ENCODE data around the gene ZBTB8A.
"Not testable (repeated sequence)": the region's sequence is repeated elsewhere in the genome, so short reads cannot be mapped to it uniquely, and the experiment has no call there.

ZBTB8A gene

DNA sequence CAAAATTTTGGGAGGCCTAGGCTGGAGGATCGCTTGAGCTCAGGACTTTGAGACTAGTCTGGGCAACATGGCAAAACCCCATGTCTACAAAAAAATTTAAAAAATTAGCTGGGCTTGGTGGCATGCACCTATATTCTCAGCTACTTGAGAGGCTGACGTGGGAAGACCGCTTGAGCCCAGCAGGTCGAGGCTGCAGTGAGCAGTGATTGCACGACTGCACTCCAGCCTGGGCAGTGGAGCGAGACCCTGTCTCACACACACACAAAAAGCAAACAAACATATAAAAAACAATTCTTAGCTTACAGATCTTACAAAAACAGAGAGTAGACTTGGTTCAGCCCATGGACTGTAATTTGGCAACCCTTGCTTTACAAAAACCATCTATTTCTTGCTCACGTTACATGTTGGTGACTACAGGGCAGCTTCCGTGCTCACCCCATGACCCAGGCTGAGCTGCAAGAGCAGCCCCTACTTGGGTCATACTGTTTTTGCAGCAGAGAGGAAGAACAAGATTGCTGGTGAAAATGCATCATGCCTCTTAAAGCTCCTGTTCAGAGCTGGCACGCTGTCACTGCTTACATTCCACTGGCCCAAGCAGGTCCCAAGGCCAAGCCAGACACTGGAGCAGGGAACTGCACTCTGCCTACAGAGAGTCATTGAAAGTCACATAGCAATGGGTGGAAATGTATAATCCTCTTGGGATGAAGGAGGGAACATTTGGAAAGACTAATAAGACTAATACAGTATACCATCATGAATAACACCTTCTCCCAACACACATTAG lies 13.4 kb upstream of the ZBTB8A start:
- Histone ChIP-seq H3K9ac (ENCODE audit: insufficient read length) (no peak overlapping the region), H3K36me3 (ENCODE audit: insufficient read depth, low read length) (no peaks in the 10 kb centered on the region), H3K27ac (no peak overlapping the region), H3K9me3 (ENCODE audit: low read depth, low read length) (no peaks in the 10 kb centered on the region), H3K4me3 (no peak overlapping the region)
- DNase-seq (ENCODE audit: low read depth, low spot score) = no peak
- TF ChIP-seq POLR2AphosphoS5 (IDR thresholded peaks at IDR 0.05; ENCODE audit: borderline replicate concordance, low read depth, low read length) = no peak
- TF ChIP-seq EZH2 (IDR thresholded peaks at IDR 0.05) = no peak
- TF ChIP-seq FOXP2 (optimal IDR thresholded peaks at IDR 0.05; ENCODE audit: control extremely low read depth, extremely low read length, insufficient read depth) = no peak

DNA sequence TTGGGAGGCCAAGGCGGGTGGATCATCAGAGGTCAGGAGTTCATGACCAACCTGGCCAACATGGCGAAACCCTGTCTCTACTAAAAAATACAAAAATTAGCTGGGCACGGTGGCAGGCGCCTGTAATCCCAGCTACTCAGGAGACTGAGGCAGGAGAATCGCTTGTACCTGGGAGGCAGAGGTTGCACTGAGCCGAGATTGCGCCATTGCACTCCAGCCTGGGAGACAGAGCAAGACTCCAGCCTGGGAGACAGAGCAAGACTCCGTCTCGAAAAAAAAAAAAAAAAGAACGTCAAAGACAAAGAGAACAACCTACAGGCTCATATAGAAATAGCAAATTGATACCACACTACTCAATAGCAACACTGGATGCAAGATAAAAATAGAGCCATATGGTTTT lies 10.7 kb upstream of the ZBTB8A start:
- not testable (repeated sequence) for H3K9ac ChIP-seq (ENCODE audit: insufficient read length); H3K27ac ChIP-seq; H3K36me3 ChIP-seq (ENCODE audit: insufficient read depth, low read length); H3K9me3 ChIP-seq (ENCODE audit: low read depth, low read length); DNase-seq (ENCODE audit: low read depth, low spot score); H3K4me3 ChIP-seq

DNA sequence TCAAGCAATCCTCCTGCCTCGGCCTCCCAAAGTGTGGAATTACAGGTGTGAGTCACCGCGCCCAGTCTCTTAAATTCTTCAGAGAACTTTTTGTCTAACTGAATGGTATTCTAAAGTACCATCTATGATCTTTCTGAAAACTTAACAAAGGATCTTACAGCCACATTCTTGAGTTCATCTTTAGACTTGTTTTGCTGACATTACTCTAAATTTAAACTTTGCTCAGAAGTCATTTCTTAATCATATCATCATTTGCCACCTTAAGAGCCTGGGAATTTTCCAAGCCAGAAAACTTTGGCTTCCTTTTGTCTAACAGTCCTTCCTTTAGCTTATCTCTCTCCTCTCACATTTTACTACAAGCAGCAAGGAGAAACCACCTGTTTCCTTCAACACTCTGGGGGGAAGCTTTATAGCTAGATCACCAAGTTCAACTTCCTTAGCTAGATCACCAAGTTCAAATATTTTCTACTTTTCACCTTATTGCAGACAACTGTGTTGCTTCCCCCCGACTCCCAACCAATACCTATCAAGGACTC lies 5.4 kb upstream of the ZBTB8A start:
- H3K36me3 ChIP-seq (ENCODE audit: insufficient read depth, low read length) = no peaks in the 10 kb centered on the region
- no peak for DNase-seq (ENCODE audit: low read depth, low spot score)
- no peak overlapping the region for H3K27ac ChIP-seq
- TF ChIP-seq POLR2AphosphoS5 (IDR thresholded peaks at IDR 0.05; ENCODE audit: borderline replicate concordance, low read depth, low read length) (no peak), EZH2 (IDR thresholded peaks at IDR 0.05) (no peak), FOXP2 (optimal IDR thresholded peaks at IDR 0.05; ENCODE audit: control extremely low read depth, extremely low read length, insufficient read depth) (no peak)
- H3K4me3 ChIP-seq = no peak overlapping the region
- no peak overlapping the region for H3K9ac ChIP-seq (ENCODE audit: insufficient read length)
- no peaks in the 10 kb centered on the region for H3K9me3 ChIP-seq (ENCODE audit: low read depth, low read length)

DNA sequence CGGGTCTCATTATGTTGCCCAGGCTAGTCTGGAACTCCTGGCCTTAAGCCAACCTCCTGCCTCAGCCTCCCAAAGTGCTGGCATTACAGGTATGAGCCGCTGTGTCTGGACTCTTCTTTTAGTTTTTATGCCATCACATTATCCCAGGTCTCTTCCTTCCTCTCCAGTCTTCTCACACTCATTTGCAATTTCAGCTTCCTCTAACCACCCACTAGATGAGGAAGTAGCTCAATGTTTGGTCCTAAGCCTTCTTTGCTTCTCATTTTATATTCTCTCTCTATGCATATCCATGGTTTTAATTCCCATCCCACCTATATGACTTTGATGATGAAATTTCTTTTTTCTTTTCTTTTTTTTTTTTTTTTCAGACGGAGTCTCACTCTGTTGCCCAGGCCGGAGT lies 3.1 kb upstream of the ZBTB8A start:
- Histone ChIP-seq H3K36me3 (ENCODE audit: insufficient read depth, low read length) (no peaks in the 10 kb centered on the region), H3K27ac (no peak overlapping the region), H3K9me3 (ENCODE audit: low read depth, low read length) (no peaks in the 10 kb centered on the region), H3K9ac (ENCODE audit: insufficient read length) (no peak overlapping the region), H3K4me3 (no peak overlapping the region)
- TF ChIP-seq EZH2 (IDR thresholded peaks at IDR 0.05) (no peak), POLR2AphosphoS5 (IDR thresholded peaks at IDR 0.05; ENCODE audit: borderline replicate concordance, low read depth, low read length) (no peak), FOXP2 (optimal IDR thresholded peaks at IDR 0.05; ENCODE audit: control extremely low read depth, extremely low read length, insufficient read depth) (no peak)
- DNase-seq (ENCODE audit: low read depth, low spot score) = no peak

DNA sequence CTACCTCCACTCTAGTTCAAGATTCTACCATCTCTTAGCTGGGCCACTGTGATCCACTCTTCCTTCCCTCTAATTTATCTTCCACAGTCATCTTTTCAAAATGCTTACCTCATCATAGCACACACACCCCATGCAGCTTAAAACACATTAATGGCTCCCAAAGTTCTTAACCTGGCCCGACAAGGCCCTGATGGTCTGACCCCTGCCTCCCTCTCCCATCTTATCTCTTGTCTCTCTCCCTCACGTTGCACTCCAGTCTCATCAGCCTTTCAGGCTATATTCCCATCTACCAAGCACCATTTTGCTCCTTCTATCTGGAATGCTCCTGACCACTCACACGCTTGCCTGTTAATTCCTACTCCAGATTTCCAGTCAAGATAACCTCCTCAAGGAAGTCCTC lies 2.5 kb upstream of the ZBTB8A start:
- no peak overlapping the region for H3K27ac ChIP-seq
- DNase-seq (ENCODE audit: low read depth, low spot score) = no peak
- H3K9ac ChIP-seq (ENCODE audit: insufficient read length) = no peak overlapping the region
- H3K36me3 ChIP-seq (ENCODE audit: insufficient read depth, low read length) = no peaks in the 10 kb centered on the region
- H3K9me3 ChIP-seq (ENCODE audit: low read depth, low read length) = no peaks in the 10 kb centered on the region
- no peak overlapping the region for H3K4me3 ChIP-seq
- TF ChIP-seq EZH2 (IDR thresholded peaks at IDR 0.05) = no peak
- no peak for TF ChIP-seq POLR2AphosphoS5 (IDR thresholded peaks at IDR 0.05; ENCODE audit: borderline replicate concordance, low read depth, low read length)

DNA sequence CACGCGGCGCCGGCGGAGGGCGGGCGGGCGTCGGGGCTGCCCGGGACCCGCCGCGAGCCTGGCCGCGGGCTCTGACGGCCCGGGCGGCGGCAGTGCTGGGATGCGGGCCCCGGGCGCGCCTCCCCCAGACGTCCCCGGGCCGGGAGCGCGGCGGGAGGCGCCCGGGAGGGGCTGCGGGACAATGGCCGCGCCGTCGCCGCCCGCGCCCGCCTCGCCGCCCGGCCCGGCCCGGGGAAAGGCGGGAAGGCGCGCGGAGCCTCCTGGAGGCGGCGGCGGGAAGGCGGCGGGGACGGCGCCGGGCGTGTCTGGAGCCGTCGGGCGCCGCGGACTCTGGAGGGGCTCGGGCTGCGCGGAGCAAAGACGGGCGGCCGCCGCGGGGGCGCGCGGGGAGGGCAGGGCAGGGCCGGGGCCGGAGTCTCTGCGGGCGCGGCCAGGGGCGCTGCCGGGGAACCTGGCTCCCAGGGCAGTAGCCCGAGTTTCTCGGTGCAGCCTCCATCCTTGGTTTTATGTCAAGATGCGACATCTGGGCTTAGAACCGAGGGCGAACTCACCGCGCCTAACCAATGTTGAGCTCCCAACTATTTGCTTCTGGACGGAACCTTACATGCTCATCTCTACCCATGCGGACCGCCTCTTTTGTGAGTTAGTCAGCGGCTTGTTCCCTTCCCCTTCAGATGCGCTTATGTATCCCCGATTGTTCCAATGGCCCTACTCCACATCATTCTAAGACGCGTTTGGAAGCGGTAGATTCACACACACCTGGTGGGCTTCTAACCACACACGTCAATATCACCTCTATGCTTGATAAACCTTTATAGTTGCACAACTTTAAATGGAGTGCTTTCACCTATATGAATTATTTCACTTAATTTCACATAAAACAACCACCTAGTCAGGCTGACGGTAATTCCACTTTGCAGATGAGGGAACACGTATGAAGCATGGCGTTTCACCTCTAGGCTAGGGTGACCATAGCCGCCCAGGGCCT lies 651 bp downstream of the ZBTB8A start:
- Histone ChIP-seq H3K9ac (ENCODE audit: insufficient read length) (peak overlapping the region; percentile 81), H3K36me3 (ENCODE audit: insufficient read depth, low read length) (no peaks in the 10 kb centered on the region; the same call in 1 of the 2 replicates), H3K4me3 (peak overlapping the region; percentile 96), H3K27ac (peak overlapping the region; percentile 92; the same call in 1 of the 2 replicates), H3K9me3 (ENCODE audit: low read depth, low read length) (no peaks in the 10 kb centered on the region)
- no peak for TF ChIP-seq POLR2AphosphoS5 (IDR thresholded peaks at IDR 0.05; ENCODE audit: borderline replicate concordance, low read depth, low read length)
- TF ChIP-seq EZH2 (IDR thresholded peaks at IDR 0.05) = no peak
- TF ChIP-seq FOXP2 (optimal IDR thresholded peaks at IDR 0.05; ENCODE audit: control extremely low read depth, extremely low read length, insufficient read depth) = no peak
- no peak for DNase-seq (ENCODE audit: low read depth, low spot score)

DNA sequence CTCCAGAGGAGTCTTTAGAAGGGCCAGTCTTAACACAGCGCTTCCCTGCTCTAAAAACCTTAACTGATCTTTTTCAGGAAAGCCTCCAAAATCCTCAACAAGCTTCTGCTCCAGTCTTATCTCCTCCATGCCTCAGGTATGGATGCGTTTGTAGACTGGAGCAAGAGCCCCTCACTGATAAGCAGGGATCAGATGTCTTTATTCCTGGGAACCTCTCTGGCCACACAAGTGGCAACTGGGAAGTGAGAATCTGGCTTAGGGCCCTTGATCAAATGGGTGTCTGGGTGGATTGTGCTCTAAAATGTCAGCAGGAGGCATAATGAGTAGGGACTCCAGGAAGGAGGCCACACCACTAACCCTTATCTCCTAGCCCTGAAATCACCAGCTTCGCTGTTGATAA lies 1.4 kb downstream of the ZBTB8A start:
- peak overlapping the region; percentile 86 for H3K4me3 ChIP-seq
- no peaks in the 10 kb centered on the region; the same call in 1 of the 2 replicates for H3K36me3 ChIP-seq (ENCODE audit: insufficient read depth, low read length)

DNA sequence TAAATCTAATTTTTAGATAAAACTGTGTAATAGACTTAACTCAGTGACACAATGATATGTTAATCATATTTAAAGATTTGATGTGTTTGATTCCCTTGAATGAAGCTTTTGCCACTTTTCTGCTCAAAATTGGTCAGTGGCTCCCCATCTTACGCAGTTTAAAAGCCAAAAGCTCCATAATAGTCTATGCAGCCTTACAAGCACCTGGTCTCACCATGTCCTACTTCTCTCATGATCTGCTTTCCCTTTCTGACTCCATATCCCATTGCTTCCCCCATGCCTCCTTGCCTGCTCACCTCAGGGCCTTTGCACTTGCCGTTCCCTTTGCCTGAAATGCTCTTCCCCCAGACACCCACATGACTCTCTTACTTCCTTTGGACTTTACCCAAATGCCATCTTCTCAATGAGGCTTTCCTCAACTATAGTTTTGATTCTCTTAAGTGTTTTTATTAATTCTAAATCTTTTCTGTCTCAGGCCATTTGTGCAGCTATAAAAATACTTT lies 1.9 kb downstream of the ZBTB8A start:
- Histone ChIP-seq H3K36me3 (ENCODE audit: insufficient read depth, low read length) (no peaks in the 10 kb centered on the region; the same call in 1 of the 2 replicates), H3K27ac (no peak overlapping the region), H3K4me3 (peak overlapping the region; percentile 86; the same call in 1 of the 2 replicates), H3K9me3 (ENCODE audit: low read depth, low read length) (no peaks in the 10 kb centered on the region), H3K9ac (ENCODE audit: insufficient read length) (no peak overlapping the region)
- TF ChIP-seq POLR2AphosphoS5 (IDR thresholded peaks at IDR 0.05; ENCODE audit: borderline replicate concordance, low read depth, low read length) (no peak), FOXP2 (optimal IDR thresholded peaks at IDR 0.05; ENCODE audit: control extremely low read depth, extremely low read length, insufficient read depth) (no peak), EZH2 (IDR thresholded peaks at IDR 0.05) (no peak)
- no peak for DNase-seq (ENCODE audit: low read depth, low spot score)

More for the DNA sequence above, 1.4 kb downstream of the ZBTB8A start:
- H3K9ac ChIP-seq (ENCODE audit: insufficient read length) = peak overlapping the region; percentile 75
- no peak overlapping the region; the same call in 1 of the 2 replicates for H3K27ac ChIP-seq
- TF ChIP-seq EZH2 (IDR thresholded peaks at IDR 0.05) (no peak), FOXP2 (optimal IDR thresholded peaks at IDR 0.05; ENCODE audit: control extremely low read depth, extremely low read length, insufficient read depth) (no peak), POLR2AphosphoS5 (IDR thresholded peaks at IDR 0.05; ENCODE audit: borderline replicate concordance, low read depth, low read length) (no peak)
- H3K9me3 ChIP-seq (ENCODE audit: low read depth, low read length) = no peaks in the 10 kb centered on the region
- DNase-seq (ENCODE audit: low read depth, low spot score) = no peak

Measured in SK-N-MC (cell line).